ENCODE measurements around the gene SDK2. TPM values are rescaled to one million over a fixed set of nuclear protein-coding genes. Genes with fewer than 3 reads are reported as not detected.

SDK2 gene
- polyA plus RNA-seq, 10 donors: 19.4 to 32.3 (median 25.3) TPM

- no peak for DNase-seq
Measured at GRCh38 chr17:73635101-73635817, 9.0 kb downstream of the SDK2 start.

GRCh38 chr17:73634629-73635028 is 9.6 kb downstream of the SDK2 start:
- DNase-seq: no peak

- DNase-seq: no peak
Measured at GRCh38 chr17:73633736-73634135, 10.5 kb downstream of the SDK2 start.

- no peak for DNase-seq
Measured at GRCh38 chr17:73632513-73632912, 11.7 kb downstream of the SDK2 start.

- DNase-seq: no peak
Measured at GRCh38 chr17:73630965-73631595, 13.2 kb downstream of the SDK2 start.

GRCh38 chr17:73630531-73630930 is 13.7 kb downstream of the SDK2 start:
- DNase-seq: no peak

GRCh38 chr17:73628642-73629552 is 15.3 kb downstream of the SDK2 start:
- DNase-seq: no peak

- peak; percentile 62 to 72 (median 68) for DNase-seq
Measured at GRCh38 chr17:73625991-73626673, 18.1 kb downstream of the SDK2 start.

GRCh38 chr17:73625006-73625405 is 19.2 kb downstream of the SDK2 start:
- DNase-seq: no peak

- no peak for DNase-seq
Measured at GRCh38 chr17:73624496-73624988, 19.7 kb downstream of the SDK2 start.

GRCh38 chr17:73623818-73624217 is 20.4 kb downstream of the SDK2 start:
- DNase-seq: peak in 1 of 3 donors; percentile 46

- no peak for DNase-seq
Measured at GRCh38 chr17:73623247-73623646, 21.0 kb downstream of the SDK2 start.

- DNase-seq: no peak
Measured at GRCh38 chr17:73622381-73622780, 21.9 kb downstream of the SDK2 start.

- no peak for DNase-seq
Measured at GRCh38 chr17:73621685-73622084, 22.6 kb downstream of the SDK2 start.

- DNase-seq: no peak
Measured at GRCh38 chr17:73620414-73620813, 23.8 kb downstream of the SDK2 start.

GRCh38 chr17:73617501-73617900 is 26.7 kb downstream of the SDK2 start:
- no peak for DNase-seq

GRCh38 chr17:73616873-73617404 is 27.3 kb downstream of the SDK2 start:
- DNase-seq: no peak

- no peak for DNase-seq
Measured at GRCh38 chr17:73616120-73616872, 27.9 kb downstream of the SDK2 start.

GRCh38 chr17:73614256-73614655 is 30.0 kb downstream of the SDK2 start:
- DNase-seq: no peak
